ENCODE data around the gene HLA-A.
A peak's percentile ranks its signal among the peaks of the same experiment; 100 is the strongest.
"Not testable (repeated sequence)": the region's sequence is repeated elsewhere in the genome, so short reads cannot be mapped to it uniquely, and the experiment has no call there.

HLA-A gene

GRCh38 chr6:29956518-29956917, 14.2 kb downstream of the HLA-A start:
- Histone ChIP-seq H3K9me3 (ENCODE audit: control insufficient read depth in 5 of 5, low read length in 5 of 5) (no peaks in the 10 kb centered on the region), H3K27ac (ENCODE audit: low read depth, low read length) (no peak overlapping the region), H3K27me3 (ENCODE audit: control insufficient read depth in 5 of 5, insufficient read depth in 4 of 5, low read length in 5 of 5) (no peaks in the 10 kb centered on the region), H3K4me3 (ENCODE audit: low read depth in 1 of 5, low read length in 5 of 5) (no peak overlapping the region), H3K9ac (ENCODE audit: low read length in 5 of 5) (no peak overlapping the region), H3K36me3 (ENCODE audit: control insufficient read depth in 5 of 5, insufficient read depth in 5 of 5, low read length in 5 of 5) (peaks cover 0 to 3% (median 0%) of the 10 kb centered on the region in 5 donors), H3K4me1 (ENCODE audit: control insufficient read depth in 5 of 5, insufficient read depth in 5 of 5, low read length in 5 of 5) (peaks cover 0 to 32% (median 18%) of the 10 kb centered on the region in 5 donors)

GRCh38 chr6:29958046-29958445, 15.7 kb downstream of the HLA-A start:
- Histone ChIP-seq H3K9ac (ENCODE audit: low read length in 5 of 5) (no peak overlapping the region), H3K4me3 (ENCODE audit: low read depth in 1 of 5, low read length in 5 of 5) (no peak overlapping the region), H3K4me1 (ENCODE audit: control insufficient read depth in 5 of 5, insufficient read depth in 5 of 5, low read length in 5 of 5) (peaks cover 0 to 34% (median 30%) of the 10 kb centered on the region in 5 donors), H3K27ac (ENCODE audit: low read depth, low read length) (no peak overlapping the region), H3K9me3 (ENCODE audit: control insufficient read depth in 5 of 5, low read length in 5 of 5) (no peaks in the 10 kb centered on the region), H3K27me3 (ENCODE audit: control insufficient read depth in 5 of 5, insufficient read depth in 4 of 5, low read length in 5 of 5) (no peaks in the 10 kb centered on the region), H3K36me3 (ENCODE audit: control insufficient read depth in 5 of 5, insufficient read depth in 5 of 5, low read length in 5 of 5) (peaks cover 0 to 3% (median 0%) of the 10 kb centered on the region in 5 donors)

GRCh38 chr6:29958921-29959320, 16.6 kb downstream of the HLA-A start:
- no peaks in the 10 kb centered on the region for H3K27me3 ChIP-seq (ENCODE audit: control insufficient read depth in 5 of 5, insufficient read depth in 4 of 5, low read length in 5 of 5)
- H3K27ac ChIP-seq (ENCODE audit: low read depth, low read length): no peak overlapping the region
- peaks cover 0 to 3% (median 0%) of the 10 kb centered on the region in 5 donors for H3K36me3 ChIP-seq (ENCODE audit: control insufficient read depth in 5 of 5, insufficient read depth in 5 of 5, low read length in 5 of 5)
- no peak overlapping the region for H3K4me3 ChIP-seq (ENCODE audit: low read depth in 1 of 5, low read length in 5 of 5)
- H3K9me3 ChIP-seq (ENCODE audit: control insufficient read depth in 5 of 5, low read length in 5 of 5): no peaks in the 10 kb centered on the region
- no peak overlapping the region for H3K9ac ChIP-seq (ENCODE audit: low read length in 5 of 5)
- peaks cover 0 to 32% (median 30%) of the 10 kb centered on the region in 5 donors for H3K4me1 ChIP-seq (ENCODE audit: control insufficient read depth in 5 of 5, insufficient read depth in 5 of 5, low read length in 5 of 5)

GRCh38 chr6:29959467-29959866, 17.1 kb downstream of the HLA-A start:
- Histone ChIP-seq H3K27me3 (ENCODE audit: control insufficient read depth in 5 of 5, insufficient read depth in 4 of 5, low read length in 5 of 5) (no peaks in the 10 kb centered on the region), H3K4me1 (ENCODE audit: control insufficient read depth in 5 of 5, insufficient read depth in 5 of 5, low read length in 5 of 5) (peaks cover 2 to 36% (median 34%) of the 10 kb centered on the region in 5 donors)

GRCh38 chr6:29961966-29962365, 19.6 kb downstream of the HLA-A start:
- Histone ChIP-seq H3K9ac (ENCODE audit: low read length in 5 of 5) (no peak overlapping the region), H3K27me3 (ENCODE audit: control insufficient read depth in 5 of 5, insufficient read depth in 4 of 5, low read length in 5 of 5) (no peaks in the 10 kb centered on the region), H3K36me3 (ENCODE audit: control insufficient read depth in 5 of 5, insufficient read depth in 5 of 5, low read length in 5 of 5) (peaks cover 0 to 3% (median 0%) of the 10 kb centered on the region in 5 donors), H3K9me3 (ENCODE audit: control insufficient read depth in 5 of 5, low read length in 5 of 5) (no peaks in the 10 kb centered on the region), H3K4me1 (ENCODE audit: control insufficient read depth in 5 of 5, insufficient read depth in 5 of 5, low read length in 5 of 5) (peaks cover 12 to 61% (median 57%) of the 10 kb centered on the region in 5 donors), H3K4me3 (ENCODE audit: low read depth in 1 of 5, low read length in 5 of 5) (no peak overlapping the region), H3K27ac (ENCODE audit: low read depth, low read length) (no peak overlapping the region)

More at GRCh38 chr6:29959467-29959866, 17.1 kb downstream of the HLA-A start:
- Histone ChIP-seq H3K9ac (ENCODE audit: low read length in 5 of 5) (no peak overlapping the region), H3K9me3 (ENCODE audit: control insufficient read depth in 5 of 5, low read length in 5 of 5) (no peaks in the 10 kb centered on the region), H3K27ac (ENCODE audit: low read depth, low read length) (no peak overlapping the region), H3K36me3 (ENCODE audit: control insufficient read depth in 5 of 5, insufficient read depth in 5 of 5, low read length in 5 of 5) (peaks cover 0 to 3% (median 0%) of the 10 kb centered on the region in 5 donors), H3K4me3 (ENCODE audit: low read depth in 1 of 5, low read length in 5 of 5) (no peak overlapping the region)

- peak overlapping the region; percentile 79 for H3K27ac ChIP-seq (ENCODE audit: low read depth, low read length)
- H3K4me3 ChIP-seq (ENCODE audit: low read depth in 1 of 5, low read length in 5 of 5); H3K27me3 ChIP-seq (ENCODE audit: control insufficient read depth in 5 of 5, insufficient read depth in 4 of 5, low read length in 5 of 5); H3K9ac ChIP-seq (ENCODE audit: low read length in 5 of 5); H3K36me3 ChIP-seq (ENCODE audit: control insufficient read depth in 5 of 5, insufficient read depth in 5 of 5, low read length in 5 of 5); H3K9me3 ChIP-seq (ENCODE audit: control insufficient read depth in 5 of 5, low read length in 5 of 5): not testable (repeated sequence)
- H3K4me1 ChIP-seq (ENCODE audit: control insufficient read depth in 5 of 5, insufficient read depth in 5 of 5, low read length in 5 of 5): peaks cover 12 to 66% (median 57%) of the 10 kb centered on the region in 5 donors
These were observed 21.4 kb downstream of the HLA-A start for GRCh38 chr6:29963697-29964096.

- peak overlapping the region; percentile 46 to 67 (median 57) for H3K4me3 ChIP-seq (ENCODE audit: low read depth in 1 of 5, low read length in 5 of 5)
- peaks cover 12 to 61% (median 53%) of the 10 kb centered on the region in 5 donors for H3K4me1 ChIP-seq (ENCODE audit: control insufficient read depth in 5 of 5, insufficient read depth in 5 of 5, low read length in 5 of 5)
These were observed 22.2 kb downstream of the HLA-A start for GRCh38 chr6:29964518-29964886.

GRCh38 chr6:29964887-29965562, 22.7 kb downstream of the HLA-A start:
- Histone ChIP-seq H3K27ac (ENCODE audit: low read depth, low read length) (peak overlapping the region; percentile 79), H3K9ac (ENCODE audit: low read length in 5 of 5) (peak overlapping the region in 4 of 5 donors; percentile 48 to 68 (median 65)), H3K4me3 (ENCODE audit: low read depth in 1 of 5, low read length in 5 of 5) (peak overlapping the region; percentile 46 to 67 (median 57)), H3K36me3 (ENCODE audit: control insufficient read depth in 5 of 5, insufficient read depth in 5 of 5, low read length in 5 of 5) (no peaks in the 10 kb centered on the region), H3K4me1 (ENCODE audit: control insufficient read depth in 5 of 5, insufficient read depth in 5 of 5, low read length in 5 of 5) (peaks cover 12 to 56% (median 48%) of the 10 kb centered on the region in 5 donors), H3K27me3 (ENCODE audit: control insufficient read depth in 5 of 5, insufficient read depth in 4 of 5, low read length in 5 of 5) (no peaks in the 10 kb centered on the region), H3K9me3 (ENCODE audit: control insufficient read depth in 5 of 5, low read length in 5 of 5) (no peaks in the 10 kb centered on the region)

More at GRCh38 chr6:29964518-29964886, 22.2 kb downstream of the HLA-A start:
- no peaks in the 10 kb centered on the region for H3K27me3 ChIP-seq (ENCODE audit: control insufficient read depth in 5 of 5, insufficient read depth in 4 of 5, low read length in 5 of 5)
- H3K36me3 ChIP-seq (ENCODE audit: control insufficient read depth in 5 of 5, insufficient read depth in 5 of 5, low read length in 5 of 5): no peaks in the 10 kb centered on the region
- peak overlapping the region; percentile 79 for H3K27ac ChIP-seq (ENCODE audit: low read depth, low read length)
- H3K9me3 ChIP-seq (ENCODE audit: control insufficient read depth in 5 of 5, low read length in 5 of 5): no peaks in the 10 kb centered on the region
- peak overlapping the region in 3 of 5 donors; percentile 20 to 68 (median 66) for H3K9ac ChIP-seq (ENCODE audit: low read length in 5 of 5)

GRCh38 chr6:29965563-29965872, 23.2 kb downstream of the HLA-A start:
- Histone ChIP-seq H3K36me3 (ENCODE audit: control insufficient read depth in 5 of 5, insufficient read depth in 5 of 5, low read length in 5 of 5) (peaks cover 0 to 3% (median 3%) of the 10 kb centered on the region in 5 donors), H3K4me3 (ENCODE audit: low read depth in 1 of 5, low read length in 5 of 5) (peak overlapping the region; percentile 46 to 67 (median 57)), H3K9me3 (ENCODE audit: control insufficient read depth in 5 of 5, low read length in 5 of 5) (no peaks in the 10 kb centered on the region), H3K4me1 (ENCODE audit: control insufficient read depth in 5 of 5, insufficient read depth in 5 of 5, low read length in 5 of 5) (peaks cover 12 to 51% (median 45%) of the 10 kb centered on the region in 5 donors), H3K27me3 (ENCODE audit: control insufficient read depth in 5 of 5, insufficient read depth in 4 of 5, low read length in 5 of 5) (no peaks in the 10 kb centered on the region), H3K27ac (ENCODE audit: low read depth, low read length) (peak overlapping the region; percentile 79), H3K9ac (ENCODE audit: low read length in 5 of 5) (peak overlapping the region in 4 of 5 donors; percentile 47 to 68 (median 56))

- no peaks in the 10 kb centered on the region for H3K27me3 ChIP-seq (ENCODE audit: control insufficient read depth in 5 of 5, insufficient read depth in 4 of 5, low read length in 5 of 5)
- H3K9me3 ChIP-seq (ENCODE audit: control insufficient read depth in 5 of 5, low read length in 5 of 5): no peaks in the 10 kb centered on the region
- peak overlapping the region in 4 of 5 donors; percentile 47 to 68 (median 56) for H3K9ac ChIP-seq (ENCODE audit: low read length in 5 of 5)
- H3K27ac ChIP-seq (ENCODE audit: low read depth, low read length): peak overlapping the region; percentile 79
- H3K36me3 ChIP-seq (ENCODE audit: control insufficient read depth in 5 of 5, insufficient read depth in 5 of 5, low read length in 5 of 5): peaks cover 0 to 9% (median 5%) of the 10 kb centered on the region in 5 donors
- peaks cover 12 to 50% (median 45%) of the 10 kb centered on the region in 5 donors for H3K4me1 ChIP-seq (ENCODE audit: control insufficient read depth in 5 of 5, insufficient read depth in 5 of 5, low read length in 5 of 5)
- peak overlapping the region; percentile 39 to 67 (median 57) for H3K4me3 ChIP-seq (ENCODE audit: low read depth in 1 of 5, low read length in 5 of 5)
These were observed 23.7 kb downstream of the HLA-A start for GRCh38 chr6:29965873-29966601.

Data from subcutaneous abdominal adipose tissue (tissue), 5 donors.